ENCODE measurements around the gene GAS2L1. TPM values are rescaled to one million over a fixed set of nuclear protein-coding genes. Genes with fewer than 3 reads are reported as not detected.

GAS2L1 gene
- polyA plus RNA-seq, 3 donors: 14.9 to 20.0 (median 15.7) TPM

DNA sequence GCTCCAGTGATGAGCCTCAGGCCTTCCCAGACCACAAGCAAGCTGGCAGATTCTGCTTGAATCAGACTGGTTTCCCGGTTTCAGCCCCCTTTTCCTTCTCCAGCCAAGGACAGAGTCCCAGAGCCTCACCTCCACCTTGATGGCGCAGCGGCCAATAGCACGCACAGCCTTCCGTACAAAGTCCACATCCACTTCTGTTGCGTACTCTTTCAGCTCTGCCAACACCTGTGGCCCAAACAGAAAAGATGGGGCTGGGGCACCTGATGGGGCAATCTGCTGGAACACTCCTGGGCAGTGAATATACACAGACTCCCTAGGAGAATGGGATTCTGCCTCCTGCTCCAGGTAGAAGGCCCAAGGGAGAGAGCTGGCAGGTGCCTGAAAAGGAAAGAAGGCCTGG lies 44.6 kb downstream of the GAS2L1 start:
- no peak overlapping the region for H2AFZ ChIP-seq (ENCODE audit: insufficient read depth, low read depth, low read length, poor library complexity, severe bottlenecking)
- H3K27ac ChIP-seq (ENCODE audit: low read depth in 1 of 2, low read length in 2 of 2): no peak overlapping the region
- DNase-seq: no peak
- H3K27me3 Mint-ChIP-seq (ENCODE audit: low read depth in 3 of 3): no peaks in the 10 kb centered on the region
- intact Hi-C loops (cut with micrococcal nuclease): no loop called here
- no peaks in the 10 kb centered on the region for H3K4me1 Mint-ChIP-seq
- no peaks in the 10 kb centered on the region for H3K27me3 ChIP-seq (ENCODE audit: control insufficient read depth in 2 of 2, insufficient read depth in 2 of 2, low read length in 2 of 2)
- no peak overlapping the region for H3K4me2 ChIP-seq (replicated peaks; ENCODE audit: extremely low read depth, low read length, poor library complexity, severe bottlenecking)
- TF ChIP-seq, protein P1, sequence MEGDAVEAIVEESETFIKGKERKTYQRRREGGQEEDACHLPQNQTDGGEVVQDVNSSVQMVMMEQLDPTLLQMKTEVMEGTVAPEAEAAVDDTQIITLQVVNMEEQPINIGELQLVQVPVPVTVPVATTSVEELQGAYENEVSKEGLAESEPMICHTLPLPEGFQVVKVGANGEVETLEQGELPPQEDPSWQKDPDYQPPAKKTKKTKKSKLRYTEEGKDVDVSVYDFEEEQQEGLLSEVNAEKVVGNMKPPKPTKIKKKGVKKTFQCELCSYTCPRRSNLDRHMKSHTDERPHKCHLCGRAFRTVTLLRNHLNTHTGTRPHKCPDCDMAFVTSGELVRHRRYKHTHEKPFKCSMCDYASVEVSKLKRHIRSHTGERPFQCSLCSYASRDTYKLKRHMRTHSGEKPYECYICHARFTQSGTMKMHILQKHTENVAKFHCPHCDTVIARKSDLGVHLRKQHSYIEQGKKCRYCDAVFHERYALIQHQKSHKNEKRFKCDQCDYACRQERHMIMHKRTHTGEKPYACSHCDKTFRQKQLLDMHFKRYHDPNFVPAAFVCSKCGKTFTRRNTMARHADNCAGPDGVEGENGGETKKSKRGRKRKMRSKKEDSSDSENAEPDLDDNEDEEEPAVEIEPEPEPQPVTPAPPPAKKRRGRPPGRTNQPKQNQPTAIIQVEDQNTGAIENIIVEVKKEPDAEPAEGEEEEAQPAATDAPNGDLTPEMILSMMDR (IDR thresholded peaks at IDR 0.05): no peak
- peaks cover 61% of the 10 kb centered on the region for H4K20me1 ChIP-seq (ENCODE audit: insufficient read depth, low read length)
- H3K9me3 Mint-ChIP-seq: no peaks in the 10 kb centered on the region
- no peak overlapping the region for H3K9ac ChIP-seq (ENCODE audit: insufficient read depth, low read length, poor library complexity, severe bottlenecking)
- no peak overlapping the region for H3K4me3 Mint-ChIP-seq
- H3K4me1 ChIP-seq (ENCODE audit: control insufficient read depth in 1 of 2, insufficient read depth in 2 of 2, low read length in 2 of 2): no peaks in the 10 kb centered on the region
- H3K9me3 ChIP-seq (replicated peaks in 1 of 2; ENCODE audit: control insufficient read depth in 1 of 2, insufficient read depth in 1 of 2, low read length in 2 of 2): no peaks in the 10 kb centered on the region
- H3K79me2 ChIP-seq (ENCODE audit: insufficient read depth, low read length): no peaks in the 10 kb centered on the region
- WGBS (ENCODE audit: insufficient coverage): 96% methylated on average over 6 of the region's 6 CpGs
- H3K36me3 ChIP-seq (replicated peaks in 1 of 2; ENCODE audit: control insufficient read depth in 1 of 2, insufficient read depth in 2 of 2, low read length in 2 of 2): peaks cover 100% of the 10 kb centered on the region in 2 donors
- H3K27ac Mint-ChIP-seq: no peak overlapping the region
- H3K4me3 ChIP-seq (replicated peaks in 1 of 3; ENCODE audit: low read depth in 2 of 3, low read length in 3 of 3): no peak overlapping the region
- peaks cover 99 to 100% of the 10 kb centered on the region in 2 donors for H3K36me3 Mint-ChIP-seq

DNA sequence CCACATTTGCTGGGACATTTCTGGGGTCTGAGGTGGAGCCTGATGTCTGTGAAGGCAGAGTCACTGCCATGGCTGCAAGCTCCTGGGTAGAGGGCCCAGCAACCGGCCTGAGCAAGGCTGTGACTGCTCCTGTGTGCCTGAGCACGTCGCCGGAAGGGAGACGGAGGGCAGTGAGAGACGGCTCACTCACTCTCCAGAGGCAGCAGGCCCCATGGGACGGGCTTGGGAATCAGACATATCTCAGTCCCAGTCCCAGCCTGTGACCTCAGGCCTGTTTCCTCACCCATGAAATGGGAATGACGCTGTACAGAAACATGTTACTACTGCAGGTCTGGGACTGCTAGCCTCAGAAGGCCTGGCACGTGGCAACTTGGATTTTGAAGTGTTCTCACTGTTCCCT lies 45.4 kb downstream of the GAS2L1 start:
- Histone ChIP-seq H2AFZ (ENCODE audit: insufficient read depth, low read depth, low read length, poor library complexity, severe bottlenecking) (no peak overlapping the region), H3K4me3 (replicated peaks in 1 of 3; ENCODE audit: low read depth in 2 of 3, low read length in 3 of 3) (no peak overlapping the region), H3K27me3 (ENCODE audit: control insufficient read depth in 2 of 2, insufficient read depth in 2 of 2, low read length in 2 of 2) (no peaks in the 10 kb centered on the region), H3K27ac (ENCODE audit: low read depth in 1 of 2, low read length in 2 of 2) (no peak overlapping the region), H4K20me1 (ENCODE audit: insufficient read depth, low read length) (peaks cover 61% of the 10 kb centered on the region), H3K79me2 (ENCODE audit: insufficient read depth, low read length) (no peaks in the 10 kb centered on the region), H3K9me3 (replicated peaks in 1 of 2; ENCODE audit: control insufficient read depth in 1 of 2, insufficient read depth in 1 of 2, low read length in 2 of 2) (no peaks in the 10 kb centered on the region), H3K4me1 (ENCODE audit: control insufficient read depth in 1 of 2, insufficient read depth in 2 of 2, low read length in 2 of 2) (no peaks in the 10 kb centered on the region), H3K9ac (ENCODE audit: insufficient read depth, low read length, poor library complexity, severe bottlenecking) (no peak overlapping the region), H3K4me2 (replicated peaks; ENCODE audit: extremely low read depth, low read length, poor library complexity, severe bottlenecking) (no peak overlapping the region), H3K36me3 (replicated peaks in 1 of 2; ENCODE audit: control insufficient read depth in 1 of 2, insufficient read depth in 2 of 2, low read length in 2 of 2) (peaks cover 100% of the 10 kb centered on the region in 2 donors)
- 98% methylated on average over 8 of the region's 9 CpGs for WGBS (ENCODE audit: insufficient coverage)
- Mint-ChIP-seq H3K36me3 (peaks cover 99 to 100% of the 10 kb centered on the region in 2 donors), H3K27ac (no peak overlapping the region), H3K27me3 (ENCODE audit: low read depth in 3 of 3) (no peaks in the 10 kb centered on the region), H3K9me3 (no peaks in the 10 kb centered on the region), H3K4me3 (no peak overlapping the region), H3K4me1 (no peaks in the 10 kb centered on the region)
- intact Hi-C loops (cut with micrococcal nuclease): no loop called here
- TF ChIP-seq, protein P1 (IDR thresholded peaks at IDR 0.05): no peak
- no peak for DNase-seq

Measured in CD14-positive monocyte (primary cell).